HG03060 (cell line): ENCODE measurements around the gene IL2RA.

Source experiments
- ATAC-seq: cut with Tn5 transposase; IDR thresholded peaks from one replicate; pipeline ENCODE4 v1.9.1; 2021; ENCODE audit warnings: low read depth, moderate number of reproducible peaks; ENCODE audit not compliant: unreplicated experiment

The IL2RA gene

GRCh38 chr10:6061056-6061455 is 1.1 kb downstream of the IL2RA start:
- no peak for ATAC-seq

- no peak for ATAC-seq
Measured at GRCh38 chr10:6059506-6059905, 2.7 kb downstream of the IL2RA start.

GRCh38 chr10:6058682-6059475 is 3.3 kb downstream of the IL2RA start:
- ATAC-seq = no peak

GRCh38 chr10:6056411-6057135 is 5.6 kb downstream of the IL2RA start:
- ATAC-seq = no peak

- ATAC-seq = no peak
Measured at GRCh38 chr10:6055929-6056328, 6.2 kb downstream of the IL2RA start.

- ATAC-seq = no peak
Measured at GRCh38 chr10:6054884-6055283, 7.3 kb downstream of the IL2RA start.

GRCh38 chr10:6053816-6054631 is 8.1 kb downstream of the IL2RA start:
- ATAC-seq = no peak

- ATAC-seq = no peak
Measured at GRCh38 chr10:6053303-6053702, 8.9 kb downstream of the IL2RA start.

- ATAC-seq = peak; percentile 29
Measured at GRCh38 chr10:6052247-6053221, 9.6 kb downstream of the IL2RA start.

- ATAC-seq = peak; percentile 52
Measured at GRCh38 chr10:6050801-6051445, 11.2 kb downstream of the IL2RA start.

- ATAC-seq = no peak
Measured at GRCh38 chr10:6049031-6049400, 13.2 kb downstream of the IL2RA start.

- ATAC-seq = no peak
Measured at GRCh38 chr10:6048281-6049030, 13.7 kb downstream of the IL2RA start.

GRCh38 chr10:6047847-6048246 is 14.3 kb downstream of the IL2RA start:
- no peak for ATAC-seq

- ATAC-seq = no peak
Measured at GRCh38 chr10:6046773-6047611, 15.2 kb downstream of the IL2RA start.

GRCh38 chr10:6045878-6046772 is 16.0 kb downstream of the IL2RA start:
- no peak for ATAC-seq

GRCh38 chr10:6045314-6045848 is 16.8 kb downstream of the IL2RA start:
- no peak for ATAC-seq
